Activated naive CD8-positive, alpha-beta T cell (primary cell): Measurements from ENCODE around the gene S100A10.

Experiments
- H3K27ac Mint-ChIP-seq: one replicate; pipeline ENCODE4 v1.8.0; 2021; ENCODE audit warnings: mixed read lengths
- H3K27me3 Mint-ChIP-seq: one replicate; pipeline ENCODE4 v1.8.0; 2021; ENCODE audit warnings: mixed read lengths
- H3K36me3 Mint-ChIP-seq: one replicate; pipeline ENCODE4 v1.8.0; 2021; ENCODE audit warnings: mixed read lengths
- H3K4me1 Mint-ChIP-seq: one replicate; pipeline ENCODE4 v1.8.0; 2021; ENCODE audit warnings: low read depth, mixed read lengths
- H3K4me3 Mint-ChIP-seq: one replicate; pipeline ENCODE4 v1.8.0; 2021; ENCODE audit warnings: mild to moderate bottlenecking, mixed read lengths
- H3K9me3 Mint-ChIP-seq: one replicate; pipeline ENCODE4 v1.8.0; 2021; ENCODE audit warnings: low read depth, mixed read lengths

Gene S100A10

GRCh38 chr1:151945725-151946722 lies 47.6 kb downstream of the S100A10 start:
- Mint-ChIP-seq H3K9me3 (no peaks in the 10 kb centered on the region), H3K27me3 (no peaks in the 10 kb centered on the region), H3K36me3 (peaks cover 3% of the 10 kb centered on the region), H3K4me3 (peak overlapping the region; percentile 57), H3K4me1 (peaks cover 40% of the 10 kb centered on the region), H3K27ac (peak overlapping the region; percentile 83)

- Mint-ChIP-seq H3K27ac (peak overlapping the region; percentile 83), H3K36me3 (peaks cover 3% of the 10 kb centered on the region), H3K27me3 (no peaks in the 10 kb centered on the region), H3K4me1 (peaks cover 50% of the 10 kb centered on the region), H3K4me3 (peak overlapping the region; percentile 57), H3K9me3 (no peaks in the 10 kb centered on the region)
These were observed 48.6 kb downstream of the S100A10 start for GRCh38 chr1:151944857-151945575.

GRCh38 chr1:151944126-151944856 lies 49.4 kb downstream of the S100A10 start:
- Mint-ChIP-seq H3K9me3 (no peaks in the 10 kb centered on the region), H3K27me3 (no peaks in the 10 kb centered on the region), H3K4me3 (no peak overlapping the region), H3K4me1 (peaks cover 50% of the 10 kb centered on the region), H3K36me3 (peaks cover 3% of the 10 kb centered on the region), H3K27ac (peak overlapping the region; percentile 8)

GRCh38 chr1:151943591-151943990 lies 50.1 kb downstream of the S100A10 start:
- peaks cover 50% of the 10 kb centered on the region for H3K4me1 Mint-ChIP-seq
- H3K36me3 Mint-ChIP-seq = peaks cover 6% of the 10 kb centered on the region
- H3K27ac Mint-ChIP-seq = no peak overlapping the region
- no peaks in the 10 kb centered on the region for H3K9me3 Mint-ChIP-seq
- no peak overlapping the region for H3K4me3 Mint-ChIP-seq
- peaks cover 2% of the 10 kb centered on the region for H3K27me3 Mint-ChIP-seq

GRCh38 chr1:151942882-151943281 lies 50.8 kb downstream of the S100A10 start:
- peaks cover 2% of the 10 kb centered on the region for H3K27me3 Mint-ChIP-seq
- H3K4me1 Mint-ChIP-seq = peaks cover 50% of the 10 kb centered on the region
- no peak overlapping the region for H3K4me3 Mint-ChIP-seq
- H3K9me3 Mint-ChIP-seq = no peaks in the 10 kb centered on the region
- H3K36me3 Mint-ChIP-seq = peaks cover 6% of the 10 kb centered on the region
- H3K27ac Mint-ChIP-seq = peak overlapping the region; percentile 19

GRCh38 chr1:151940541-151940940 lies 53.1 kb downstream of the S100A10 start:
- H3K9me3 Mint-ChIP-seq = no peaks in the 10 kb centered on the region
- H3K36me3 Mint-ChIP-seq = peaks cover 3% of the 10 kb centered on the region
- H3K27ac Mint-ChIP-seq = peak overlapping the region; percentile 83
- H3K27me3 Mint-ChIP-seq = peaks cover 2% of the 10 kb centered on the region
- peaks cover 34% of the 10 kb centered on the region for H3K4me1 Mint-ChIP-seq
- H3K4me3 Mint-ChIP-seq = no peak overlapping the region

- Mint-ChIP-seq H3K27me3 (peaks cover 2% of the 10 kb centered on the region), H3K36me3 (peaks cover 3% of the 10 kb centered on the region), H3K27ac (no peak overlapping the region), H3K4me1 (peaks cover 27% of the 10 kb centered on the region), H3K9me3 (no peaks in the 10 kb centered on the region), H3K4me3 (no peak overlapping the region)
These were observed 53.9 kb downstream of the S100A10 start for GRCh38 chr1:151939779-151940178.

GRCh38 chr1:151939141-151939540 lies 54.5 kb downstream of the S100A10 start:
- Mint-ChIP-seq H3K27me3 (peaks cover 2% of the 10 kb centered on the region), H3K36me3 (peaks cover 3% of the 10 kb centered on the region), H3K9me3 (no peaks in the 10 kb centered on the region), H3K4me1 (peaks cover 27% of the 10 kb centered on the region), H3K27ac (no peak overlapping the region), H3K4me3 (no peak overlapping the region)

- Mint-ChIP-seq H3K4me3 (no peak overlapping the region), H3K36me3 (peaks cover 3% of the 10 kb centered on the region), H3K27ac (no peak overlapping the region), H3K9me3 (no peaks in the 10 kb centered on the region), H3K27me3 (peaks cover 2% of the 10 kb centered on the region), H3K4me1 (peaks cover 20% of the 10 kb centered on the region)
These were observed 57.0 kb downstream of the S100A10 start for GRCh38 chr1:151936653-151937052.

- Mint-ChIP-seq H3K4me1 (peaks cover 14% of the 10 kb centered on the region), H3K27ac (no peak overlapping the region), H3K4me3 (no peak overlapping the region), H3K9me3 (no peaks in the 10 kb centered on the region), H3K36me3 (peaks cover 3% of the 10 kb centered on the region), H3K27me3 (peaks cover 2% of the 10 kb centered on the region)
These were observed 57.6 kb downstream of the S100A10 start for GRCh38 chr1:151935894-151936602.

GRCh38 chr1:151935154-151935553 lies 58.5 kb downstream of the S100A10 start:
- peaks cover 5% of the 10 kb centered on the region for H3K4me1 Mint-ChIP-seq
- no peak overlapping the region for H3K4me3 Mint-ChIP-seq
- no peaks in the 10 kb centered on the region for H3K9me3 Mint-ChIP-seq
- peaks cover 2% of the 10 kb centered on the region for H3K27me3 Mint-ChIP-seq
- peaks cover 3% of the 10 kb centered on the region for H3K36me3 Mint-ChIP-seq
- H3K27ac Mint-ChIP-seq = peak overlapping the region; percentile 50

- H3K27me3 Mint-ChIP-seq = peaks cover 2% of the 10 kb centered on the region
- peaks cover 4% of the 10 kb centered on the region for H3K4me1 Mint-ChIP-seq
- H3K9me3 Mint-ChIP-seq = no peaks in the 10 kb centered on the region
- no peak overlapping the region for H3K4me3 Mint-ChIP-seq
- H3K36me3 Mint-ChIP-seq = peaks cover 3% of the 10 kb centered on the region
- no peak overlapping the region for H3K27ac Mint-ChIP-seq
These were observed 59.6 kb downstream of the S100A10 start for GRCh38 chr1:151934048-151934493.
